Mucosa of rectum (tissue), 2 donors: ENCODE measurements around the gene NNMT.

ENCODE experiments used
- H3K27ac ChIP-seq, 2 donors: one replicate each; pipeline ENCODE4 v1.7.0; 2013; ENCODE audit warnings: inconsistent platforms in 2 of 2, low read depth in 2 of 2, low read length in 2 of 2
- H3K27me3 ChIP-seq, 2 donors: one replicate each; pipeline ENCODE4 v1.7.0; 2013; ENCODE audit warnings: low read length in 2 of 2; ENCODE audit not compliant: control insufficient read depth in 2 of 2, insufficient read depth in 2 of 2
- H3K36me3 ChIP-seq, 2 donors: one replicate each; pipeline ENCODE4 v1.7.0; 2013; ENCODE audit warnings: low read length in 2 of 2; ENCODE audit not compliant: control insufficient read depth in 2 of 2, insufficient read depth in 2 of 2
- H3K4me1 ChIP-seq, 2 donors: one replicate each; pipeline ENCODE4 v1.7.0; 2013; ENCODE audit warnings: low read length in 2 of 2, mild to moderate bottlenecking in 1 of 2; ENCODE audit not compliant: control insufficient read depth in 2 of 2, insufficient read depth in 2 of 2
- H3K4me3 ChIP-seq, 2 donors: one replicate each; pipeline ENCODE4 v1.7.0; 2013; ENCODE audit warnings: low read length in 2 of 2
- H3K9ac ChIP-seq, 2 donors: one replicate each; pipeline ENCODE4 v1.7.0; 2013; ENCODE audit warnings: low read length in 2 of 2, low read depth in 1 of 2, mild to moderate bottlenecking in 1 of 2
- H3K9me3 ChIP-seq, 2 donors: one replicate each; pipeline ENCODE4 v1.7.0; 2013; ENCODE audit warnings: low read length in 2 of 2; ENCODE audit not compliant: control insufficient read depth in 2 of 2
- donor health status: healthy.
- donor health status: Normal muscosa, but diverticular disease.

The NNMT gene

DNA sequence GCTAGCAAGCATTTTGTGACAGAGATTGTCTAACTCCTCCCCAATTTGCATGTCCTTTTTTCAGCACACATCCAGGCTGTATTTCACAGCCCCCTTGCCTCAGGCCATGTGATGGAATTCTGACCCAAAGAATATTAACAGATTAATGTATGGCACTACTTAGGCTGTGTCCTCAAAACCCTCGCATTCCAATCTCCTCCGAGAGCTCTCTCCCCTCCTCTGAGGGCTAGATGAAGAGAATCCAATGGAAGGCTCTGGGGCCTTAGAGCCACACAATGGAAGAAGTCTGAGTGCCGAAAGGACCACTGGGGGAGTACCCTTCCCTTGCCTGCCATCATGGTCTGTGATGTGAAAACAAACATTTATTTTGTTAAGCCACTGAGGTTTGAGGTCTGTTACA lies 13.7 kb upstream of the NNMT start:
- peaks cover 0 to 9% of the 10 kb centered on the region in 2 donors for H3K4me1 ChIP-seq
- no peaks in the 10 kb centered on the region for H3K9me3 ChIP-seq
- H3K9ac ChIP-seq, result no peak overlapping the region
- H3K4me3 ChIP-seq, result no peak overlapping the region
- no peak overlapping the region for H3K27ac ChIP-seq
- no peaks in the 10 kb centered on the region for H3K36me3 ChIP-seq
- H3K27me3 ChIP-seq, result no peaks in the 10 kb centered on the region

DNA sequence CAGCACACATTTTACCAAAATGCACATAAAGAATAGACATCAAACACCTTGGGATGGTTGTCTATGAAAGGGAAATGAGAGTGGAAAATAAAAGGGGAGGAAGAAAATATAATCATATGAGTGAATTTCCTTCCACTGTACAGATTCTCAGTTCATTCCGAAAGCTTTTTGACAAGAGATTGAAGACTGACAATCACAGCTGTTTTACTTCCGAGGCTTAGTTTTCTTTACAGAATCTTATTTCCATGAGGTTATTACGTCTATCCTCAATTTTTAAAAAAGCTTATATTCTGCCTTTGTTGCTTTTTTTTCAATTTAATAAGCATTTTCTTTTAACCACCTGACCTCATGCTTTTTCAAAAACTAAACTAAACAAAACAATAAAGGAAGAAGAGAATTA lies 12.8 kb upstream of the NNMT start:
- Histone ChIP-seq H3K27ac (no peak overlapping the region), H3K4me3 (no peak overlapping the region), H3K36me3 (no peaks in the 10 kb centered on the region), H3K9ac (no peak overlapping the region), H3K4me1 (peaks cover 0 to 9% of the 10 kb centered on the region in 2 donors), H3K27me3 (no peaks in the 10 kb centered on the region), H3K9me3 (no peaks in the 10 kb centered on the region)

DNA sequence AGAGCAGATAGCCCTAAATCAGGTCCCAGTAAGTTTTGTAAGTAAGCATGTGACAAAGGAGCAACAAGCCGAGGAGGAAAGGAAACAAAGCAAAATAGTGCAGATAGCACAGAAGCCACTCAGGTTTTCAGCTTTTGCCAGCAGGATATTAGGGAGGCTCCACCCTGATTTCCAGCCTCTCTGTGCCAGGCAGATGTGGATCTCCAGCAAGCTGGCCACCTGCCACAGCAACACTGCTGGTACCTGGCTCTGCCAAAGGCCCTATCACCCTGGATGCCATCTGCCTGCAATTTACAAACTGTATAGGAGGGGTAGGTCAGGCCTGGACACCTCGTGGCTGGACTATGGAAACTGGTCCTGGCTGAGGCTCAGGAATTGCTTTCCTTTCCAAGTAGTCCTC lies 12.2 kb upstream of the NNMT start:
- H3K4me3 ChIP-seq, result no peak overlapping the region
- no peaks in the 10 kb centered on the region for H3K9me3 ChIP-seq
- H3K36me3 ChIP-seq, result no peaks in the 10 kb centered on the region
- no peak overlapping the region for H3K27ac ChIP-seq
- H3K4me1 ChIP-seq, result peaks cover 0 to 9% of the 10 kb centered on the region in 2 donors
- no peak overlapping the region for H3K9ac ChIP-seq
- H3K27me3 ChIP-seq, result no peaks in the 10 kb centered on the region

DNA sequence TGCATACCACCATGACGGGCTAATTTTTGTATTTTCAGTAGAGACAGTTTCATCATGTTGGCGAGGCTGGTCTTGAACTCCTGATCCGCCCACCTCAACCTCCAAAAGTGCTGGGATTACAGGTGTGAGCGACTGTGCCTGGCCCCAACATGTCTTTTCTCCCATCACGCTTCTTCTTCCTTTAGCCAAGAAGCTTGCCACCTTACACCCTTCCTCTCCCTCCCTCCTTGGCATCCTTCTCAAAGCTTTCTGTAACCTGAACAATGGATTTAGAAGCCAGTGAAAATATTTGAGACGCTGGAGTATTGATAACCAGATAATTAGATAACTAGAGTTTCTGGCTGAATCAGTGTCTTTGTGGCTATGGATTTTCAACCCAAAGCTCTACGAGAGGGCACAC lies 11.3 kb upstream of the NNMT start:
- H3K27me3 ChIP-seq, result no peaks in the 10 kb centered on the region
- no peak overlapping the region for H3K4me3 ChIP-seq
- no peaks in the 10 kb centered on the region for H3K36me3 ChIP-seq
- no peak overlapping the region for H3K9ac ChIP-seq
- H3K9me3 ChIP-seq, result no peaks in the 10 kb centered on the region
- peaks cover 0 to 9% of the 10 kb centered on the region in 2 donors for H3K4me1 ChIP-seq
- H3K27ac ChIP-seq, result no peak overlapping the region

DNA sequence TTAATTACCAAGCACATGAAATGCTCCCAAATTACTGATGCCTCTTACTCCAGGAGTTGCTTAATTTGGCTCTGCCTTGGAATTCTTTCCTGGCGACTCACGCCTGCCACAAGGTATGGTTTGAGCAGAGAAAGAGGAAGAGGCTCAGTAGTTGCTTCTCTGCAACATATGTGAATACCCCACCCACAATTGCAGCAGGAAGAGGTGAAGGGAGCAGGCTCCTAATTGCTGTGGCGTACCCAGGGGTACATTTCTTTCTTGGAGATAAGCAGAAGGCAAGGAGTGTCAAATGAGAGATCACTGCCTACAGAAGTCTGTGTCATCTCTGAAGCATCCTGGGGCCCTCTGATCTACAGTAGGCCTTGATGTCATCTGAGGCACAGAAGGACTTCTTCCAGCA lies 10.6 kb upstream of the NNMT start:
- Histone ChIP-seq H3K27ac (no peak overlapping the region), H3K9ac (no peak overlapping the region)

DNA sequence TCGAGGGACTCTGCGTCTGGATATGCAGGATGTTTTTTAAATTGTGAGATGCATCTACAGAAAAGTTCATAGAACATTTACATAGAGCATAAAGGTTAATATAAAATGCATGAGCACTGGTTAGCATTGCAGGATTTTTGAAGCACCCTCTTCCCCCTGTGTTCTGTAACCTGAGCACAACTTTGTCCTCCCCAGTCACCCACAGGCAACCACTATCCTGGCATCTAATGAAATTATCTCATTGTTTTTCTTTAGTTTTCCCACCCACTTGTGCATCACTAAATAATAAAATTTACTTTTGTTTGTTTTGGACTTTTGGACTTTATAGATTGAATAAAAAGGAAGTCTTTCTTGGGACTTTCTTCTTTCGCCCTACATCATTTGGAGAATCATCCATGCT lies 10.0 kb upstream of the NNMT start:
- Histone ChIP-seq H3K27ac (no peak overlapping the region), H3K27me3 (no peaks in the 10 kb centered on the region), H3K9ac (no peak overlapping the region), H3K9me3 (no peaks in the 10 kb centered on the region), H3K4me1 (peaks cover 0 to 4% of the 10 kb centered on the region in 2 donors), H3K36me3 (no peaks in the 10 kb centered on the region), H3K4me3 (no peak overlapping the region)

More for the DNA sequence above, 10.6 kb upstream of the NNMT start:
- no peaks in the 10 kb centered on the region for H3K36me3 ChIP-seq
- no peak overlapping the region for H3K4me3 ChIP-seq
- H3K27me3 ChIP-seq, result no peaks in the 10 kb centered on the region
- peaks cover 0 to 9% of the 10 kb centered on the region in 2 donors for H3K4me1 ChIP-seq
- no peaks in the 10 kb centered on the region for H3K9me3 ChIP-seq

DNA sequence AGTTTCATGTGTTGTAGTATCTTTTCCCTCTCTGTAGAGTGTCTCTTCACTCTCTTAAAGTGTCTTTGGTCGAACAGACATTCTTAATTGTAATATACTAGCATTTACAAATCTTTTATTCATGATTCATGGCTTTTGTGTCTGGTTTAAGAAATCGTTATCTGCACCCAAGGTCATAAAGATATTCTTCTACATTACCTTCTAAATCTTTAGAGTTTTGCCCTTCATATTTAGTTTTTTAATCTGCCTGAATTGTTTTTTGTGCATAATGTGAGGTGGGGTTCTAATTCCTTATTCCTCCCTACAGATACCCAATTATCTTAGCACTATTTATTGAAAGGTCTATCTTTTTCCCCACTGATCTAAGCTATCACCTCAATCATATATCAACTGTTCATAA lies 9.0 kb upstream of the NNMT start:
- Histone ChIP-seq H3K4me3 (no peak overlapping the region), H3K36me3 (no peaks in the 10 kb centered on the region), H3K9ac (no peak overlapping the region), H3K4me1 (peaks cover 0 to 4% of the 10 kb centered on the region in 2 donors), H3K27ac (no peak overlapping the region), H3K27me3 (no peaks in the 10 kb centered on the region), H3K9me3 (no peaks in the 10 kb centered on the region)

DNA sequence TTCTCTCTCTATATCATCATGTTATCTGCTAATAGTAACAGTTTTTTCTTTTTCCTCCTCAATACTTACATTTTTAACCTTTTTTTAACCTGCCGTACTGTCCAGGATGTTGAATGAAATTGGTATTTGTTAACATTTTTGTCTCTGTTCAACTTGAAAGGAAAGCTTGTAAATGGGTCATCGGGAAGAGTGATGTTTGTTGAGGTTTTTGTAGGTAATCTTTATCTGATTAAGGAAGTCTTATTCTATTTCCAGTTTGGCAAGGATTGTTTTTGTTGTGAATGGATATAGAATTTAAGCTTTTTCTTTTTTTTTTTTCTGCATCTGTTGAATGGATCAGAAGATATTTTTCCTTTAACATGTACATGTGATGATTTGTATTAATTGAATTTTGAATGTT lies 8.1 kb upstream of the NNMT start:
- Histone ChIP-seq H3K4me3 (no peak overlapping the region), H3K36me3 (no peaks in the 10 kb centered on the region), H3K27me3 (no peaks in the 10 kb centered on the region), H3K27ac (no peak overlapping the region), H3K9ac (no peak overlapping the region), H3K9me3 (no peaks in the 10 kb centered on the region), H3K4me1 (peaks cover 0 to 7% of the 10 kb centered on the region in 2 donors)

DNA sequence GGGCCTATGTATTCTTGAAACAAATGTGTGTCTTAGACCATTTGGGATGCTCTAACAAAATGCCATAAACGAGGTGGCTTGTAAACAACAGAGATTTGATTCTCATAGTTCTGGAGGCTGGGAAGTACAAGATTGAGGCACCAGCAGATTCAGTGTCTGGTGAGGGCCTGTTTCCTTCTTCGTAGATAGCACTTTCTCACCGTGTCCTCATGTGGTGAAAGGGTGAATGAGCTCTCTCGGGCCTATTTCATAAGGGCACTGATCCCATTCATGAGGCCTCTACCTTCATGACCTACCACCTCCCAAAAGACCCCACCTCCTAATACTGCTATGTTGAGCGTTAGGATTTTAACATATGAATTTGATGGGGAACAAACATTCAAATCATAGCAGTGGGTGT lies 6.4 kb upstream of the NNMT start:
- Histone ChIP-seq H3K4me3 (no peak overlapping the region), H3K27me3 (no peaks in the 10 kb centered on the region), H3K27ac (no peak overlapping the region), H3K36me3 (no peaks in the 10 kb centered on the region), H3K9ac (no peak overlapping the region), H3K9me3 (no peaks in the 10 kb centered on the region), H3K4me1 (peaks cover 0 to 4% of the 10 kb centered on the region in 2 donors)

DNA sequence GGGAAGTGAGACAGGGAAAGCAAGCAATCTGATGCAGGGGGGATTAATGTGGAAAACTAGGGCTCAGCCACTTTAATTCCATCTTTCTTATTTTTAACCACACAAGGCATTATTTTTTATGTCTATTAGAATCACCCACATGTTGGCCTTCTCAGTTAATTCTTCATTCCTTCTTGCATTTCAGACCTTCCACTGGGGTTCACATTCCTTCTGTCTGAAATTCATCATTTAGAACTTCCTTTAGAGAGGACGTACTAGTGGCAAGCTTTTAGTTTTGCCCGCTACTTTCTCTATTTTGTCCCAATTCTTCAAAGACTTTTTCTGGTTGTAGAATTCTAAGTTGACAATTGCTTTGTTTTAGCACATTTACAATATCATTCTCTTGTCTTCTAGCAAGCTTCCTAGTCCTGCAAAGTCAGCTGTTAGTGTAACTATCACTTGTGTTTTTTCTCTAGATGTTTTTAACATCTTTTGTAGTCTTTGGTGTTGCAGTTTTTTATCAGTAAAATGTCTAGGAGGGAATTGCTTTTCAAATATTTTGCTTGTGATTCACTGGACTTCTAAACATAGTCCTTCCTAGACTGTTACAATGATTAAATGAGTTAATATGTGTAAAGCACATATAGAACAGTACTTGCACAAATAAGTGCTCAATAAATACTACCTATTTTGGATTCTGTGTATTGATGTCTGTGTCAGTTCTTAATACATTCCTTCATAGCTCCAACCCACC lies 5.5 kb upstream of the NNMT start:
- Histone ChIP-seq H3K9me3 (no peaks in the 10 kb centered on the region), H3K27me3 (no peaks in the 10 kb centered on the region), H3K36me3 (no peaks in the 10 kb centered on the region), H3K27ac (no peak overlapping the region), H3K4me1 (peaks cover 0 to 4% of the 10 kb centered on the region in 2 donors), H3K4me3 (no peak overlapping the region), H3K9ac (no peak overlapping the region)
